Measurements from ENCODE around the gene SDK1.

The SDK1 gene

GRCh38 chr7:4028221-4028620 lies 727.2 kb downstream of the SDK1 start:
- DNase-seq = no peak

- DNase-seq = no peak
Measured at GRCh38 chr7:4029941-4030340, 728.9 kb downstream of the SDK1 start.

- DNase-seq = no peak
Measured at GRCh38 chr7:4030346-4030950, 729.4 kb downstream of the SDK1 start.

- DNase-seq = no peak
Measured at GRCh38 chr7:4033996-4034395, 732.9 kb downstream of the SDK1 start.

GRCh38 chr7:4037308-4037707 lies 736.3 kb downstream of the SDK1 start:
- no peak for DNase-seq

GRCh38 chr7:4037877-4038276 lies 736.8 kb downstream of the SDK1 start:
- no peak for DNase-seq

- DNase-seq = no peak
Measured at GRCh38 chr7:4040109-4040928, 739.3 kb downstream of the SDK1 start.

GRCh38 chr7:4042402-4043045 lies 741.5 kb downstream of the SDK1 start:
- peak; percentile 77 for DNase-seq

GRCh38 chr7:4043988-4044387 lies 742.9 kb downstream of the SDK1 start:
- DNase-seq = no peak

- DNase-seq = no peak
Measured at GRCh38 chr7:4045450-4045849, 744.4 kb downstream of the SDK1 start.

GRCh38 chr7:4045975-4046374 lies 744.9 kb downstream of the SDK1 start:
- no peak for DNase-seq

- no peak for DNase-seq
Measured at GRCh38 chr7:4048336-4048735, 747.3 kb downstream of the SDK1 start.

GRCh38 chr7:4049202-4049601 lies 748.1 kb downstream of the SDK1 start:
- DNase-seq = no peak

GRCh38 chr7:4050126-4050660 lies 749.1 kb downstream of the SDK1 start:
- no peak for DNase-seq

GRCh38 chr7:4051696-4052095 lies 750.6 kb downstream of the SDK1 start:
- no peak for DNase-seq

GRCh38 chr7:4052130-4052529 lies 751.1 kb downstream of the SDK1 start:
- DNase-seq = no peak

GRCh38 chr7:4054158-4054557 lies 753.1 kb downstream of the SDK1 start:
- no peak for DNase-seq

- no peak for DNase-seq
Measured at GRCh38 chr7:4056552-4057288, 755.7 kb downstream of the SDK1 start.

GRCh38 chr7:4057289-4057616 lies 756.2 kb downstream of the SDK1 start:
- no peak for DNase-seq

GRCh38 chr7:4058158-4058557 lies 757.1 kb downstream of the SDK1 start:
- DNase-seq = no peak

GRCh38 chr7:4065190-4065589 lies 764.1 kb downstream of the SDK1 start:
- DNase-seq = no peak

- DNase-seq = no peak
Measured at GRCh38 chr7:4066206-4066605, 765.2 kb downstream of the SDK1 start.

All from DMS153 (cell line).